H9 (cell line): ENCODE measurements around the gene ATP2B2. TPM values are rescaled to one million over a fixed set of nuclear protein-coding genes. Genes with fewer than 3 reads are reported as not detected.

Source experiments
- DNase-seq: peaks from one replicate; pipeline ENCODE4 v3.0.0-alpha.2; 2017
- H2AFZ ChIP-seq: one replicate; pipeline ENCODE4 v1.6.1; 2013; ENCODE audit warnings: mild to moderate bottlenecking, low read length, control low read depth, moderate library complexity
- H2AK5ac ChIP-seq: 2 replicates; pipeline ENCODE4 v1.6.1; 2013; ENCODE audit warnings: low read length, control low read depth, mixed read lengths; ENCODE audit not compliant: insufficient read length
- H2BK120ac ChIP-seq: one replicate; pipeline ENCODE4 v1.6.1; 2013; ENCODE audit warnings: low read depth, mild to moderate bottlenecking, low read length, control low read depth, inconsistent platforms; ENCODE audit not compliant: poor library complexity, severe bottlenecking
- H2BK12ac ChIP-seq: 2 replicates; pipeline ENCODE4 v1.6.1; 2013; ENCODE audit warnings: low read length, control low read depth, mixed read lengths, low read depth; ENCODE audit not compliant: insufficient read length
- H2BK15ac ChIP-seq: 2 replicates; pipeline ENCODE4 v1.6.1; 2013; ENCODE audit warnings: low read depth, low read length, control low read depth
- H2BK20ac ChIP-seq: one replicate; pipeline ENCODE4 v1.6.1; 2013; ENCODE audit warnings: low read depth, mild to moderate bottlenecking, low read length, control low read depth, inconsistent platforms; ENCODE audit not compliant: poor library complexity, severe bottlenecking
- H2BK5ac ChIP-seq: 2 replicates; pipeline ENCODE4 v1.6.1; 2013; ENCODE audit warnings: low read length, control low read depth, mixed read lengths; ENCODE audit not compliant: insufficient read length
- H3K14ac ChIP-seq: 2 replicates; pipeline ENCODE4 v1.6.1; 2013; ENCODE audit warnings: low read length, control low read depth; ENCODE audit not compliant: insufficient read depth
- H3K18ac ChIP-seq: 2 replicates; pipeline ENCODE4 v1.6.1; 2013; ENCODE audit warnings: low read depth, mild to moderate bottlenecking, mixed read lengths, low read length, control low read depth; ENCODE audit not compliant: insufficient read length
- H3K23ac ChIP-seq: 2 replicates; pipeline ENCODE4 v1.6.1; 2013; ENCODE audit warnings: low read length, control low read depth, mixed read lengths, low read depth; ENCODE audit not compliant: insufficient read length
- H3K23me2 ChIP-seq: 2 replicates; pipeline ENCODE4 v1.6.1; 2013; ENCODE audit warnings: low read depth, mild to moderate bottlenecking, mixed read lengths, low read length, control low read depth; ENCODE audit not compliant: insufficient read length, poor library complexity, severe bottlenecking
- H3K27ac ChIP-seq: 2 replicates; pipeline ENCODE4 v1.5.1; 2013; ENCODE audit warnings: low read length, control low read depth, mixed read lengths, low read depth; ENCODE audit not compliant: insufficient read length
- H3K27me3 ChIP-seq: 2 replicates; pipeline ENCODE4 v1.6.1; 2013; ENCODE audit warnings: low read length, control low read depth, inconsistent platforms; ENCODE audit not compliant: insufficient read depth
- H3K4ac ChIP-seq: 2 replicates; pipeline ENCODE4 v1.6.1; 2013; ENCODE audit warnings: low read depth, mild to moderate bottlenecking, control low read depth, inconsistent platforms, low read length, moderate library complexity
- H3K4me1 ChIP-seq: 2 replicates; pipeline ENCODE4 v1.6.1; 2013; ENCODE audit warnings: low read length, control low read depth, inconsistent platforms; ENCODE audit not compliant: insufficient read depth
- H3K4me2 ChIP-seq: 2 replicates; pipeline ENCODE4 v1.6.1; 2013; ENCODE audit warnings: low read length, control low read depth, mixed read lengths; ENCODE audit not compliant: insufficient read length, insufficient read depth
- H3K56ac ChIP-seq: 2 replicates; pipeline ENCODE4 v1.6.1; 2013; ENCODE audit warnings: low read depth, mild to moderate bottlenecking, mixed read lengths, low read length, control low read depth; ENCODE audit not compliant: insufficient read length
- H3K79me1 ChIP-seq: 2 replicates; pipeline ENCODE4 v1.6.1; 2013; ENCODE audit warnings: low read depth, mild to moderate bottlenecking, moderate library complexity, low read length, control low read depth, inconsistent platforms; ENCODE audit not compliant: insufficient read depth, poor library complexity, severe bottlenecking
- H3K79me2 ChIP-seq: 2 replicates; pipeline ENCODE4 v1.6.1; 2013; ENCODE audit warnings: low read length, control low read depth, inconsistent platforms; ENCODE audit not compliant: insufficient read depth
- H3K9ac ChIP-seq: 2 replicates; pipeline ENCODE4 v1.6.1; 2013; ENCODE audit warnings: low read length, control low read depth, mixed read lengths; ENCODE audit not compliant: insufficient read length; ENCODE audit errors: extremely low read depth
- H3K9me3 ChIP-seq: one replicate; pipeline ENCODE4 v1.6.1; 2013; ENCODE audit warnings: low read depth, low read length, inconsistent platforms; ENCODE audit not compliant: control insufficient read depth
- H3T11ph ChIP-seq: one replicate; pipeline ENCODE4 v1.6.1; 2013; ENCODE audit warnings: mild to moderate bottlenecking, low read length, control low read depth, inconsistent platforms
- H4K20me1 ChIP-seq: one replicate; pipeline ENCODE4 v1.6.1; 2013; ENCODE audit not compliant: control insufficient read depth, insufficient read length, insufficient read depth
- H4K5ac ChIP-seq: 2 replicates; pipeline ENCODE4 v1.6.1; 2013; ENCODE audit warnings: low read depth, mild to moderate bottlenecking, mixed read lengths, low read length, control low read depth; ENCODE audit not compliant: insufficient read length
- H4K8ac ChIP-seq: replicated peaks from 2 replicates; pipeline ENCODE4 v1.6.1; 2013; ENCODE audit warnings: low read length, control low read depth, mixed read lengths, low read depth; ENCODE audit not compliant: insufficient read length
- H4K91ac ChIP-seq: 2 replicates; pipeline ENCODE4 v1.6.1; 2013; ENCODE audit warnings: low read depth, mild to moderate bottlenecking, moderate library complexity, mixed read lengths, low read length, control low read depth; ENCODE audit not compliant: insufficient read length
- H3K27ac Mint-ChIP-seq, 3 experiments: 2 replicates in 2 of 3; 3 replicates in 1 of 3; pipeline ENCODE4 v1.8.0; 2020 to 2021; ENCODE audit warnings: mixed read lengths in 3 of 3, mild to moderate bottlenecking in 1 of 3, moderate library complexity in 1 of 3
- H3K27me3 Mint-ChIP-seq: 2 replicates; pipeline ENCODE4 v1.8.0; 2021; ENCODE audit warnings: low read depth, mild to moderate bottlenecking, moderate library complexity, mixed read lengths
- H3K36me3 Mint-ChIP-seq, 3 experiments: 2 replicates in 2 of 3; 3 replicates in 1 of 3; pipeline ENCODE4 v1.8.0; 2020 to 2021; ENCODE audit warnings: low read depth in 3 of 3, mixed read lengths in 3 of 3; ENCODE audit not compliant: insufficient read depth in 1 of 3
- H3K4me1 Mint-ChIP-seq, 2 experiments: 2 replicates each; pipeline ENCODE4 v1.8.0; 2020; ENCODE audit warnings: mixed read lengths in 2 of 2
- H3K4me3 Mint-ChIP-seq, 2 experiments: 2 replicates in 1 of 2; 3 replicates in 1 of 2; pipeline ENCODE4 v1.8.0; 2020 to 2021; ENCODE audit warnings: mild to moderate bottlenecking in 2 of 2, mixed read lengths in 2 of 2, moderate library complexity in 1 of 2
- H3K9me3 Mint-ChIP-seq, 2 experiments: 2 replicates in 1 of 2; 3 replicates in 1 of 2; pipeline ENCODE4 v1.8.0; 2020; ENCODE audit warnings: mild to moderate bottlenecking in 2 of 2, mixed read lengths in 2 of 2, moderate library complexity in 1 of 2
- CTCF ChIP-seq: fragments of 200-600 bp; sonication (generic); conservative IDR thresholded peaks from 3 replicates; pipeline ENCODE4 v1.8.0; 2021; ENCODE audit warnings: antibody characterized with exemption, mild to moderate bottlenecking
- WGBS: extraction: QIAGEN DNeasy Blood & Tissue Kit; methylation state at CpG from one replicate; pipeline ENCODE4 v1.1.7; 2013; ENCODE audit warnings: missing lambda C conversion rate, low lambda C conversion rate, mixed read lengths; ENCODE audit not compliant: insufficient read length; ENCODE audit errors: extremely low coverage; 5-methylcytosine and 5-hydroxymethylcytosine counted together
- total RNA-seq: library from RNA; stranded (reverse); gene quantifications from 2 replicates; pipeline ENCODE4 v1.2.1, GENCODE V29; 2021

Gene ATP2B2
- total RNA-seq, 1 experiment from 2014 or later = 0.33 TPM

DNA sequence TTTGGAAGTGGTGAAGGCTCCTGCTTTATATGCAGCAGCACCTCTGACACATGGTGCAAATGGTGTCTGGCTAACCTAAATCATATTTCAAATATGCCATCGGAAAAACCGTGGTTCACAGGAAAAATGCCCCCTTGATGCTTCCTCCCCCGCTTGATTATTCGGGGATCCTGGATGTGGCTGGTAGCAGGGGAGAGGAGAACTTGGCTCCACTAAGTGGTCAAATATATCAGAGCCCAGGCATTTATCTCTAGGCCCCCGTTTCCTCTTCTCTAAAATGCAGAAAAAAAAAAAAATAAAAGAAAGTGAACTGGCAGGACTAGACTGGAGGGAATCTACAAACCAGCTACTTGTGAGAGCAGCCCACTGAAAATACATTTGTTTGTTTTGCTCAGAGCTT is 18.2 kb upstream of the ATP2B2 start:
- no peak overlapping the region for H3K27ac ChIP-seq
- no peaks in the 10 kb centered on the region for H3K79me1 ChIP-seq
- H3K14ac ChIP-seq = no peak overlapping the region
- no peak overlapping the region for H2AFZ ChIP-seq
- no peak overlapping the region for H4K91ac ChIP-seq
- H3K4ac ChIP-seq = no peak overlapping the region
- no peak overlapping the region for H3K18ac ChIP-seq
- WGBS = no CpG with 5 or more reads among the region's 5 CpGs
- no peak overlapping the region for H3K9ac ChIP-seq
- H3K56ac ChIP-seq = no peak overlapping the region
- H3K4me1 ChIP-seq = no peaks in the 10 kb centered on the region
- no peaks in the 10 kb centered on the region for H3K27me3 ChIP-seq
- Mint-ChIP-seq H3K36me3 (no peaks in the 10 kb centered on the region), H3K27me3 (peaks cover 24% of the 10 kb centered on the region), H3K27ac (no peak overlapping the region), H3K4me3 (no peak overlapping the region), H3K4me1 (0 out of 4 replicates have a peak, but pooled peaks cover 0 to 1% of the 10 kb centered on the region in 2 experiments), H3K9me3 (no peaks in the 10 kb centered on the region)
- no peaks in the 10 kb centered on the region for H3K9me3 ChIP-seq
- no peak overlapping the region for H2BK15ac ChIP-seq
- H4K5ac ChIP-seq = no peak overlapping the region
- H2BK12ac ChIP-seq = no peak overlapping the region
- no peaks in the 10 kb centered on the region for H4K20me1 ChIP-seq
- no peaks in the 10 kb centered on the region for H3K79me2 ChIP-seq
- H2BK120ac ChIP-seq = no peak overlapping the region
- H3K23me2 ChIP-seq = no peaks in the 10 kb centered on the region
- H2BK5ac ChIP-seq = no peak overlapping the region
- no peak overlapping the region for H2BK20ac ChIP-seq
- H3K4me2 ChIP-seq = no peak overlapping the region
- H2AK5ac ChIP-seq = no peak overlapping the region
- H3T11ph ChIP-seq = no peak overlapping the region
- TF ChIP-seq CTCF = no peak
- no peak for DNase-seq
- H4K8ac ChIP-seq = no peak overlapping the region
- no peak overlapping the region for H3K23ac ChIP-seq
